HepG2 (cell line): ENCODE measurements around the gene ALOX12. TPM values are rescaled to one million over a fixed set of nuclear protein-coding genes. Genes with fewer than 3 reads are reported as not detected.

Experiments used
- ARNTL ChIP-seq: sonication (generic); formaldehyde crosslinking; IDR thresholded peaks from 2 replicates; pipeline ENCODE4 v1.4.0; 2020; ENCODE audit warnings: mild to moderate bottlenecking, missing genetic modification reagents
- GPBP1L1 ChIP-seq: sonication (generic); formaldehyde crosslinking; IDR thresholded peaks from 2 replicates; pipeline ENCODE4 v1.5.0; 2020; ENCODE audit warnings: mild to moderate bottlenecking, missing genetic modification reagents
- JDP2 ChIP-seq: sonication (generic); formaldehyde crosslinking; IDR thresholded peaks from 2 replicates; pipeline ENCODE4 v1.8.1; 2022; ENCODE audit warnings: missing genetic modification reagents, borderline replicate concordance
- MXI1 ChIP-seq: IDR thresholded peaks from 3 replicates; pipeline ENCODE4 v1.6.1; 2012; ENCODE audit warnings: low read depth, low read length, inconsistent platforms, borderline replicate concordance
- NFIC ChIP-seq: IDR thresholded peaks from 2 replicates; pipeline ENCODE4 v1.6.1; 2012; ENCODE audit warnings: mild to moderate bottlenecking, low read length, inconsistent platforms
- SNAPC4 ChIP-seq: sonication (generic); formaldehyde crosslinking; IDR thresholded peaks from 2 replicates; pipeline ENCODE4 v1.4.0; 2020; ENCODE audit warnings: mild to moderate bottlenecking, missing genetic modification reagents
- TAF1 ChIP-seq: sonication (generic); formaldehyde crosslinking; IDR thresholded peaks from 2 replicates; pipeline ENCODE4 v1.4.0; 2020; ENCODE audit warnings: missing genetic modification reagents
- THAP9 ChIP-seq: sonication (generic); formaldehyde crosslinking; IDR thresholded peaks from 2 replicates; pipeline ENCODE4; 2020; ENCODE audit warnings: missing genetic modification reagents, mild to moderate bottlenecking, borderline replicate concordance
- ZFAT ChIP-seq: sonication (generic); formaldehyde crosslinking; conservative IDR thresholded peaks from 2 replicates; pipeline ENCODE4 v1.8.1; 2023; ENCODE audit warnings: missing genetic modification reagents, inconsistent platforms
- ZNF337 ChIP-seq: sonication (generic); formaldehyde crosslinking; IDR thresholded peaks from 2 replicates; pipeline ENCODE4 v1.5.1; 2020; ENCODE audit warnings: missing genetic modification reagents, low read depth, mild to moderate bottlenecking, borderline replicate concordance
- ZNF354B ChIP-seq: sonication (generic); formaldehyde crosslinking; IDR thresholded peaks from 2 replicates; pipeline ENCODE4 v1.8.0; 2022; ENCODE audit warnings: mild to moderate bottlenecking, missing genetic modification reagents
- ZNF512B ChIP-seq: sonication (generic); formaldehyde crosslinking; IDR thresholded peaks from 2 replicates; pipeline ENCODE4 v1.5.1; 2020; ENCODE audit warnings: missing genetic modification reagents, mild to moderate bottlenecking, borderline replicate concordance
- ZNF678 ChIP-seq: sonication (generic); formaldehyde crosslinking; IDR thresholded peaks from 2 replicates; pipeline ENCODE4 v1.4.0; 2020; ENCODE audit warnings: mild to moderate bottlenecking, missing genetic modification reagents
- ZNF768 ChIP-seq: sonication (generic); formaldehyde crosslinking; IDR thresholded peaks from 2 replicates; pipeline ENCODE4 v1.4.0; 2020; ENCODE audit warnings: missing genetic modification reagents
- ZNF780A ChIP-seq: sonication (generic); formaldehyde crosslinking; IDR thresholded peaks from 2 replicates; pipeline ENCODE4 v1.8.0; 2022; ENCODE audit warnings: mild to moderate bottlenecking, missing genetic modification reagents, moderate library complexity
- ZNF781 ChIP-seq: sonication (generic); formaldehyde crosslinking; IDR thresholded peaks from 2 replicates; pipeline ENCODE4 v1.5.1; 2020; ENCODE audit warnings: borderline replicate concordance, mild to moderate bottlenecking, missing genetic modification reagents; ENCODE audit errors: not compliant biosample characterization
- polyA plus RNA-seq, 8 experiments: library from polyadenylated mRNA; depleted of rRNA in 3 of 8; stranded (reverse) in 7 of 8; unstranded in 1 of 8; fragments of >200 nt; fragmentation: Illumina TruSeq in 4 of 8; extraction: Trizol in 4 of 8; gene quantifications; 2 replicates each; pipeline versions ENCODE4 v1.2.1 to v1.2.3, GENCODE V29; 2011 to 2016; ENCODE audit warnings: low read depth in 4 of 8, missing spikeins in 1 of 8, mixed read lengths in 1 of 8; ENCODE audit not compliant: insufficient read depth in 1 of 8
- total RNA-seq, 5 experiments: library from RNA; depleted of rRNA; stranded (reverse); fragments of >200 nt; fragmentation: Illumina TruSeq; extraction: Trizol; gene quantifications; 2 replicates each; pipeline ENCODE4 v1.2.3, GENCODE V29; 2016; ENCODE audit warnings: low read depth in 1 of 5

Gene ALOX12
- total and polyA plus RNA-seq, 2 of the 13 experiments (the other 11 are each of a cell fraction or from before 2014, with no cell fraction given), result not detected

- TF ChIP-seq THAP9 (CRISPR knock-in tag), result peak; percentile 89; the same call in 1 of the 2 replicates
- no peak for TF ChIP-seq ZNF337
- TF ChIP-seq ZNF781, result no peak
- 0 out of 2 replicates have a peak, but pooled peaks have one; percentile 31 for TF ChIP-seq ARNTL (CRISPR knock-in tag)
- TF ChIP-seq JDP2 (CRISPR knock-in tag), result no peak
- no peak for TF ChIP-seq ZNF512B (CRISPR knock-in tag)
- TF ChIP-seq MXI1, result no peak; the same call in 2 of the 3 replicates
- peak; percentile 50; the same call in 1 of the 2 replicates for TF ChIP-seq ZNF768
- TF ChIP-seq NFIC, result no peak
- TF ChIP-seq ZNF780A, result no peak; the same call in 1 of the 2 replicates
- TF ChIP-seq ZNF354B (CRISPR knock-in tag), result no peak
- TF ChIP-seq ZNF678, result no peak
- TF ChIP-seq SNAPC4 (CRISPR knock-in tag), result 0 out of 2 replicates have a peak, but pooled peaks have one; percentile 67
- peak; percentile 83 for TF ChIP-seq TAF1 (CRISPR knock-in tag)
- no peak for TF ChIP-seq GPBP1L1
- no peak for TF ChIP-seq ZFAT (CRISPR knock-in tag)
These were observed 18.6 kb downstream of the ALOX12 start (continued) for GRCh38 chr17:7014261-7014994.
